T-helper 2 cell treated with Interferon-gamma antibody and Interleukin-4, amounts not matched to agents 100 ng/mL and 5 ng/mL, for 36 hours (primary cell): ENCODE results near the gene CTU2. TPM values are rescaled to one million over a fixed set of nuclear protein-coding genes. Genes with fewer than 3 reads are reported as not detected.

Experiments
- intact Hi-C: fragments of 100-400 bp; cut with micrococcal nuclease; formaldehyde crosslinking; loops from one replicate; pipeline ENCODE4 v1.15.1; 2023
- total RNA-seq: library from RNA; stranded (reverse); gene quantifications from 2 replicates; pipeline ENCODE4 v1.2.3, GENCODE V29; 2022

The CTU2 gene
- total RNA-seq, 1 donor from 2014 or later = 30.5 TPM

- intact Hi-C loops = no loop called here
Observed at GRCh38 chr16:88726408-88726749, 20.1 kb downstream of the CTU2 start.

GRCh38 chr16:88726981-88727380, 20.7 kb downstream of the CTU2 start:
- intact Hi-C loops = no loop called here

GRCh38 chr16:88727871-88728270, 21.6 kb downstream of the CTU2 start:
- intact Hi-C loops = no loop called here

GRCh38 chr16:88730632-88731607, 24.6 kb downstream of the CTU2 start:
- intact Hi-C loops = no loop called here

GRCh38 chr16:88731699-88732098, 25.4 kb downstream of the CTU2 start:
- intact Hi-C loops = no loop called here

GRCh38 chr16:88732172-88732960, 26.1 kb downstream of the CTU2 start:
- intact Hi-C loops = no loop called here

- intact Hi-C loops = no loop called here
Observed at GRCh38 chr16:88732961-88733294, 26.6 kb downstream of the CTU2 start.

- intact Hi-C loops = no loop called here
Observed at GRCh38 chr16:88733630-88734360, 27.5 kb downstream of the CTU2 start.

- intact Hi-C loops = no loop called here
Observed at GRCh38 chr16:88734361-88734728, 28.0 kb downstream of the CTU2 start.

GRCh38 chr16:88735121-88735520, 28.8 kb downstream of the CTU2 start:
- intact Hi-C loops = loop anchor here (5.0 kb wide), 1 partner anchor 432 kb away; no protein-coding TSS in a partner anchor

- intact Hi-C loops = loop anchor here (2.0 to 5.0 kb wide), 4 partner anchors 49 to 481 kb away; partner anchors contain the start of genes GALNS, PIEZO1, TRAPPC2L and ZNF778
Observed at GRCh38 chr16:88735616-88736015, 29.3 kb downstream of the CTU2 start.

- intact Hi-C loops = loop anchor here (2.0 to 5.0 kb wide), 4 partner anchors 49 to 481 kb away; partner anchors contain the start of genes GALNS, PIEZO1, TRAPPC2L and ZNF778
Observed at GRCh38 chr16:88736088-88736487, 29.8 kb downstream of the CTU2 start.

GRCh38 chr16:88736496-88736895, 30.2 kb downstream of the CTU2 start:
- intact Hi-C loops = loop anchor here (2.0 to 5.0 kb wide), 4 partner anchors 48 to 480 kb away; partner anchors contain the start of genes GALNS, PIEZO1, TRAPPC2L and ZNF778

GRCh38 chr16:88737298-88738150, 31.2 kb downstream of the CTU2 start:
- intact Hi-C loops = loop anchor here (2.0 to 5.0 kb wide), 4 partner anchors 47 to 479 kb away; partner anchors contain the start of genes GALNS, PIEZO1, TRAPPC2L and ZNF778

GRCh38 chr16:88738151-88739084, 32.1 kb downstream of the CTU2 start:
- intact Hi-C loops = loop anchor here (5.0 kb wide), 1 partner anchor 429 kb away; no protein-coding TSS in a partner anchor

GRCh38 chr16:88739139-88739976, 33.1 kb downstream of the CTU2 start:
- intact Hi-C loops = loop anchor here (5.0 kb wide), 1 partner anchor 428 kb away; no protein-coding TSS in a partner anchor

- intact Hi-C loops = loop anchor here (5.0 kb wide), 2 partner anchors 62 to 427 kb away; partner anchors contain the start of gene CDT1
Observed at GRCh38 chr16:88739977-88740726, 33.8 kb downstream of the CTU2 start.
